Activated B cell treated with CpG ODN at 0.5 μM for 24 hours (primary cell): ENCODE data around the gene COPS9. TPM values are rescaled to one million over a fixed set of nuclear protein-coding genes. Genes with fewer than 3 reads are reported as not detected.

ENCODE experiments used
- ATAC-seq: fragments of 200-7000 bp; cut with Tn5 transposase; one replicate; pipeline ENCODE4 v1.10.0; 2021; ENCODE audit warnings: low read depth, mild to moderate bottlenecking, moderate library complexity
- CTCF ChIA-PET: fragments of 350-600 bp; sonication (Branson Sonifier 250); formaldehyde crosslinking; loops from one replicate; lab custom pipeline; 2021; ENCODE audit warnings: antibody characterized with exemption; lab: Charles Lee
- POLR2A ChIA-PET: fragments of 350-600 bp; sonication (Branson Sonifier 250); formaldehyde crosslinking; loops from one replicate; lab custom pipeline; 2021; ENCODE audit warnings: antibody characterized with exemption; lab: Charles Lee
- DNase-seq: peaks from one replicate; pipeline ENCODE4 v3.0.0; 2022
- H3K27ac Mint-ChIP-seq: one replicate; pipeline ENCODE4 v1.8.0; 2020; ENCODE audit warnings: mixed read lengths
- H3K27me3 Mint-ChIP-seq: one replicate; pipeline ENCODE4 v1.8.0; 2021; ENCODE audit warnings: mixed read lengths
- H3K36me3 Mint-ChIP-seq: one replicate; pipeline ENCODE4 v1.8.0; 2021; ENCODE audit warnings: low read depth, mixed read lengths
- H3K4me1 Mint-ChIP-seq: one replicate; pipeline ENCODE4 v1.8.0; 2021; ENCODE audit warnings: mixed read lengths
- H3K4me3 Mint-ChIP-seq: one replicate; pipeline ENCODE4 v1.8.0; 2020; ENCODE audit warnings: mild to moderate bottlenecking, mixed read lengths
- H3K9me3 Mint-ChIP-seq: one replicate; pipeline ENCODE4 v1.8.0; 2020; ENCODE audit warnings: mixed read lengths
- CTCF ChIP-seq: fragments of 200-600 bp; IDR thresholded peaks from one replicate; pipeline ENCODE4 v1.8.0; 2022; ENCODE audit warnings: antibody characterized with exemption, mild to moderate bottlenecking
- intact Hi-C: fragments of 100-400 bp; cut with micrococcal nuclease; formaldehyde crosslinking; loops from one replicate; pipeline ENCODE4 v1.15.1; 2024
- total RNA-seq: library from RNA; stranded (reverse); gene quantifications from 2 replicates; pipeline ENCODE4 v1.2.3, GENCODE V29; 2022

Gene COPS9
- total RNA-seq, 1 donor from 2014 or later = 78.6 TPM

- H3K36me3 Mint-ChIP-seq = no peaks in the 10 kb centered on the region
- DNase-seq = no peak
Measured at GRCh38 chr2:240174496-240174895, 38.4 kb upstream of the COPS9 start.

GRCh38 chr2:240172071-240172895, 36.2 kb upstream of the COPS9 start:
- H3K36me3 Mint-ChIP-seq = no peaks in the 10 kb centered on the region
- intact Hi-C loops = no loop called here
- peaks cover 13% of the 10 kb centered on the region for H3K27me3 Mint-ChIP-seq
- ChIA-PET POLR2A (no interaction called here), CTCF (no interaction called here)
- H3K27ac Mint-ChIP-seq = no peak overlapping the region
- DNase-seq = no peak
- H3K9me3 Mint-ChIP-seq = peaks cover 5% of the 10 kb centered on the region
- no peak for TF ChIP-seq CTCF
- ATAC-seq = no peak
- H3K4me1 Mint-ChIP-seq = peaks cover 2% of the 10 kb centered on the region
- no peak overlapping the region for H3K4me3 Mint-ChIP-seq

More at GRCh38 chr2:240174496-240174895, 38.4 kb upstream of the COPS9 start:
- peaks cover 15% of the 10 kb centered on the region for H3K27me3 Mint-ChIP-seq
- no peak overlapping the region for H3K27ac Mint-ChIP-seq
- TF ChIP-seq CTCF = no peak
- peaks cover 2% of the 10 kb centered on the region for H3K4me1 Mint-ChIP-seq
- no peak overlapping the region for H3K4me3 Mint-ChIP-seq
- intact Hi-C loops = no loop called here
- no peak for ATAC-seq
- H3K9me3 Mint-ChIP-seq = peaks cover 5% of the 10 kb centered on the region
- POLR2A ChIA-PET = no interaction called here
- CTCF ChIA-PET = no interaction called here

GRCh38 chr2:240170883-240171282, 34.8 kb upstream of the COPS9 start:
- intact Hi-C loops = no loop called here
- H3K4me1 Mint-ChIP-seq = peaks cover 2% of the 10 kb centered on the region
- no peak overlapping the region for H3K4me3 Mint-ChIP-seq
- H3K9me3 Mint-ChIP-seq = peaks cover 5% of the 10 kb centered on the region
- DNase-seq = no peak
- no peak for ATAC-seq
- H3K27ac Mint-ChIP-seq = no peak overlapping the region
- POLR2A ChIA-PET = no interaction called here
- H3K27me3 Mint-ChIP-seq = peaks cover 5% of the 10 kb centered on the region
- H3K36me3 Mint-ChIP-seq = no peaks in the 10 kb centered on the region
- TF ChIP-seq CTCF = no peak
- CTCF ChIA-PET = no interaction called here

GRCh38 chr2:240170354-240170735, 34.2 kb upstream of the COPS9 start:
- H3K27me3 Mint-ChIP-seq = peaks cover 5% of the 10 kb centered on the region
- peaks cover 5% of the 10 kb centered on the region for H3K9me3 Mint-ChIP-seq
- no peak for TF ChIP-seq CTCF
- peaks cover 2% of the 10 kb centered on the region for H3K4me1 Mint-ChIP-seq
- H3K27ac Mint-ChIP-seq = no peak overlapping the region
- intact Hi-C loops = no loop called here
- ATAC-seq = no peak
- ChIA-PET POLR2A (no interaction called here), CTCF (no interaction called here)
- no peaks in the 10 kb centered on the region for H3K36me3 Mint-ChIP-seq
- H3K4me3 Mint-ChIP-seq = no peak overlapping the region
- no peak for DNase-seq

GRCh38 chr2:240169486-240170353, 33.6 kb upstream of the COPS9 start:
- POLR2A ChIA-PET = no interaction called here
- Mint-ChIP-seq H3K9me3 (peaks cover 5% of the 10 kb centered on the region), H3K27ac (no peak overlapping the region), H3K36me3 (no peaks in the 10 kb centered on the region), H3K4me3 (no peak overlapping the region), H3K4me1 (peaks cover 2% of the 10 kb centered on the region), H3K27me3 (peaks cover 5% of the 10 kb centered on the region)
- TF ChIP-seq CTCF = no peak
- intact Hi-C loops = no loop called here
- no peak for ATAC-seq
- CTCF ChIA-PET = no interaction called here
- no peak for DNase-seq
